ENCODE measurements around the gene PRR7. TPM values are rescaled to one million over a fixed set of nuclear protein-coding genes. Genes with fewer than 3 reads are reported as not detected.

PRR7 gene
- total RNA-seq, 2 donors from 2014 or later, result 0.90 to 1.1 TPM

DNA sequence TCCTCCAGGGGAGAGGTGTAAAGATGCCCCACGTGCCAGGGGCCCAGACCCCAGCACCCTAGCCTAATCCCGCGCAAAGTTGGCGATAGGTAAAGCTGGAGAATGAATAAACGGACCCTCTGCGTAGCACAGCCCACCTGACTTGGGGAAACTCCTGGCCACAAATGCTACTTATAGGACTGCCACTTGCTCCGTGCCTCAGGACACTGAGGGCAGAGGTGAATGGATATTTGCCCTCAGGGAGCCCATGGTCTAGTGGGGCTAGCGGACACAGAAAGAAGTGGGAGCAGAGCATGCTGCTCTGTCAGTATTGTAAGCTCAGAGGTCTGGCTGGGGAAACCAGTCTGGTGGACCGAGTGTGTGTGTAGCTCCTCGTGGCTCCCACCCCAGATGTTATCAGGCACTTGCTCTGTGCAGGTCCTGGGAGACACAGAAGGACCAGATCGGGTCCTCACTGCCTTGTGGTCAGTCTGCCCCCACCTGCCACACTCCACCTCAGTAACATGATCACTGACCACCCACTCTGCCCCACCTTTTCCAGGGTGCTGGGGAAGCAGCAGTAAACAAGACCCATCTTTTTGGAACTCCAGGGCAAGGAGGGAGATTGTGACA lies 19.3 kb upstream of the PRR7 start:
- H3K4me1 ChIP-seq, result peaks cover 0 to 39% of the 10 kb centered on the region in 2 donors

DNA sequence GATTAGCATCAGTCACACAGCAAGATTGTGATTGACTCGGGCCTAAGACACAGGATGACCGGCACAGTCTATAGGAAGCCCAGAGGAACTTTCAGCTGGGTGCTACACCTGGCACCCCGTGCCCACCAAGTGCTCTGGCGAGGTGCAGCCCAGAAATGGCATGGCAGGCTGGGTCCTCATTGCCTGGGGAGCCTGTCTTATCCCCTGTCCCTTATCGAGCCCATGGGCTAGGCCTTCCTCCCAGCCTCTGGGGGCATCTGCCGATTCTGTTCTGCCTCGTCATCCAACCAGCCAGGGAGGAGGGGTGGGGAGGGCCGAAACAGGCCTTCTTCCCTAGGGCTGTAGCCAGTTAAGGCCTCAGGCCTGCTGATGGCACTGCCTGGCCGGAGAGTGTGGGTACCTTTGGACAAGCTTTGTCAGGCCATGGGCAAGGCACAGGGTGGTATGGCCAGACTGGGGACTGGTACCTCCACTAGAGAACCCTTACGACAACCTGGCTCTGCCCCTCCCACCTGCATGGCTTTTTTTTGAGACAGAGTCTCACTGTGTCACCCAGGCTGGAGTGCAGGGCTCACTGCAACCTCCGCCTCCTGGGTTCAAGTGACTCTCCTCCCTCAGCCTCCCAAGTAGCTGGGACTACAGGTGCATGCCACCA lies 18.6 kb upstream of the PRR7 start:
- TF ChIP-seq, protein P1, sequence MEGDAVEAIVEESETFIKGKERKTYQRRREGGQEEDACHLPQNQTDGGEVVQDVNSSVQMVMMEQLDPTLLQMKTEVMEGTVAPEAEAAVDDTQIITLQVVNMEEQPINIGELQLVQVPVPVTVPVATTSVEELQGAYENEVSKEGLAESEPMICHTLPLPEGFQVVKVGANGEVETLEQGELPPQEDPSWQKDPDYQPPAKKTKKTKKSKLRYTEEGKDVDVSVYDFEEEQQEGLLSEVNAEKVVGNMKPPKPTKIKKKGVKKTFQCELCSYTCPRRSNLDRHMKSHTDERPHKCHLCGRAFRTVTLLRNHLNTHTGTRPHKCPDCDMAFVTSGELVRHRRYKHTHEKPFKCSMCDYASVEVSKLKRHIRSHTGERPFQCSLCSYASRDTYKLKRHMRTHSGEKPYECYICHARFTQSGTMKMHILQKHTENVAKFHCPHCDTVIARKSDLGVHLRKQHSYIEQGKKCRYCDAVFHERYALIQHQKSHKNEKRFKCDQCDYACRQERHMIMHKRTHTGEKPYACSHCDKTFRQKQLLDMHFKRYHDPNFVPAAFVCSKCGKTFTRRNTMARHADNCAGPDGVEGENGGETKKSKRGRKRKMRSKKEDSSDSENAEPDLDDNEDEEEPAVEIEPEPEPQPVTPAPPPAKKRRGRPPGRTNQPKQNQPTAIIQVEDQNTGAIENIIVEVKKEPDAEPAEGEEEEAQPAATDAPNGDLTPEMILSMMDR (IDR thresholded peaks at IDR 0.05), result no peak
- Histone ChIP-seq H3K9me3 (no peaks in the 10 kb centered on the region), H3K4me1 (peaks cover 0 to 39% of the 10 kb centered on the region in 2 donors), H3K4me3 (peak overlapping the region in 1 of 2 donors; percentile 88), H3K27ac (peak overlapping the region in 1 of 2 donors; percentile 88), H3K36me3 (peaks cover 12% of the 10 kb centered on the region), H3K27me3 (no peaks in the 10 kb centered on the region)
- no peak for DNase-seq (ENCODE audit: low spot score)

More for the DNA sequence above, 19.3 kb upstream of the PRR7 start:
- H3K36me3 ChIP-seq, result peaks cover 5% of the 10 kb centered on the region
- no peaks in the 10 kb centered on the region for H3K9me3 ChIP-seq
- H3K27me3 ChIP-seq, result no peaks in the 10 kb centered on the region
- no peak for DNase-seq (ENCODE audit: low spot score)
- TF ChIP-seq, protein P1 (IDR thresholded peaks at IDR 0.05), result no peak
- peak overlapping the region; percentile 86 to 88 for H3K27ac ChIP-seq
- H3K4me3 ChIP-seq, result peak overlapping the region; percentile 74 to 88

DNA sequence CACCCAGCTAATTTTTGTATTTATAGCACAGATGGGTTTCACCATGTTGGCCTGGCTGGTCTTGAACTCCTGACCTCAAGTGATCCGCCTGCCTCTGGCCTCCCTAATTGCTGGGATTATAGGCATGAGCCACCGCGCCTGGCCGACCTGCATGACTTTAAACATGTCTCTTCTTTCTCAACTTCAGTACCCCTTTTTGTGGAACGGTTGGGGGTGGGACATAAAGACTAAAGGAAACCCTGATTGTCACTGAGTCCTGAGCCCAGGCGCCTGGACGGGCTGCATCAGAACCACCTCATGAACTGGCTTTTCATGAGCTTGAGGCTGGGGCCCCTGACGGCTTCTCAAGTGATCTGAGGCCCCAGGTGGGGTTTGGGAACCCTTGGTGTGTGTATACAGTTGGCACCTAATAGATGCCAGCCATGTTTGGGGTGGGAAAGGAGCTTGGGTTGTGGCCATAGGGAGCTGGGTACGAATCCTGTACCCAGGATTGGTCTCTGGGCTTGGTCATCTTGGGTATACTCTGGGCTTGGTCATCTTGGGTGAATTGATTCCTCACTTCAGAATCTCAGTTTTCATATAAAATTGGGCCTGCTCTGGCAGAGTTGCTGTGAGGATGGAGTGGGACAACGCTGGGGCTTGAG lies 17.9 kb upstream of the PRR7 start:
- peak overlapping the region; percentile 4 to 18 for H3K27ac ChIP-seq
- TF ChIP-seq, protein P1 (IDR thresholded peaks at IDR 0.05), result no peak
- H3K4me1 ChIP-seq, result peaks cover 0 to 39% of the 10 kb centered on the region in 2 donors
- no peaks in the 10 kb centered on the region for H3K27me3 ChIP-seq
- no peaks in the 10 kb centered on the region for H3K9me3 ChIP-seq
- DNase-seq (ENCODE audit: low spot score), result no peak
- H3K36me3 ChIP-seq, result peaks cover 18% of the 10 kb centered on the region
- no peak overlapping the region for H3K4me3 ChIP-seq

DNA sequence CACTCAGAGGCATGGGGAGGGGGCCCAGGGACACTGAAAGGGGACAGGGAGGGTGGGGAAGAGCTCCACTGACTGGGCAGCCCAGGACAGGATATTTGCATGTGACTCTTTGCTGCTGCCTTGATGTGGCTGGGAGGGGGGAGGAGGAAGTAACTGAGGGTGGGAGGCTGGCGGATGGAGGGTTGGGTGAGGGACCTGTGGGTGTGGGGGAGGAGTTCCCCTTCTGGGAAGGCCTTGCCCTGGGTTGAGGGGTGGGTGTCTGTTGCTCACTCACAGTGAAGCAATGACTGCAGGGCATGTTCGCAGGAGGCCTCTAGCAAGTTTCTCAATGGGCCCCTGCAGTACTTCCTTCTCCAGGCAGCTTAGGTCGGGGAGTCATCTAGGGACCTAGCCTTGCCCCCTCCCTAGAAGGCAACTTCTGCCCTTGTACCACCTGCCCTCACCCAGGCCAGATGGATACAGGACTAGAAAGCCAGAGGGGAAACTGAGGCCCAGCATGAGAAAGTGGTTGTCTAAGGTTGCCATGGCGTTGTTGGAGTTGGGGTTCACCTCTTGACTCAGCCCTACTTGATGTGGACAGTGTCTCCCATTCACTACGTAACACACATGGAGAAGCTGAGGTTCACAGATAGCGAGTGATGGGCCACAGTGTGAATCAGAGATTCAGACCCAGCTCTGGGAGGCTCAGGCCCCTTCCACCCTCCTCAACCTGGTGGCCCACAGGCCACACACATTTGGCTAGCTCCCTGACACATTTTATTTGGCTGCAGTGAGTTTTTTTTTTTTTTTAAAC lies 17.2 kb upstream of the PRR7 start:
- Histone ChIP-seq H3K4me1 (peaks cover 0 to 39% of the 10 kb centered on the region in 2 donors), H3K9me3 (no peaks in the 10 kb centered on the region), H3K4me3 (no peak overlapping the region), H3K36me3 (peaks cover 26% of the 10 kb centered on the region), H3K27me3 (no peaks in the 10 kb centered on the region), H3K27ac (peak overlapping the region; percentile 4 to 18)
- TF ChIP-seq, protein P1 (IDR thresholded peaks at IDR 0.05), result no peak
- DNase-seq (ENCODE audit: low spot score), result no peak

DNA sequence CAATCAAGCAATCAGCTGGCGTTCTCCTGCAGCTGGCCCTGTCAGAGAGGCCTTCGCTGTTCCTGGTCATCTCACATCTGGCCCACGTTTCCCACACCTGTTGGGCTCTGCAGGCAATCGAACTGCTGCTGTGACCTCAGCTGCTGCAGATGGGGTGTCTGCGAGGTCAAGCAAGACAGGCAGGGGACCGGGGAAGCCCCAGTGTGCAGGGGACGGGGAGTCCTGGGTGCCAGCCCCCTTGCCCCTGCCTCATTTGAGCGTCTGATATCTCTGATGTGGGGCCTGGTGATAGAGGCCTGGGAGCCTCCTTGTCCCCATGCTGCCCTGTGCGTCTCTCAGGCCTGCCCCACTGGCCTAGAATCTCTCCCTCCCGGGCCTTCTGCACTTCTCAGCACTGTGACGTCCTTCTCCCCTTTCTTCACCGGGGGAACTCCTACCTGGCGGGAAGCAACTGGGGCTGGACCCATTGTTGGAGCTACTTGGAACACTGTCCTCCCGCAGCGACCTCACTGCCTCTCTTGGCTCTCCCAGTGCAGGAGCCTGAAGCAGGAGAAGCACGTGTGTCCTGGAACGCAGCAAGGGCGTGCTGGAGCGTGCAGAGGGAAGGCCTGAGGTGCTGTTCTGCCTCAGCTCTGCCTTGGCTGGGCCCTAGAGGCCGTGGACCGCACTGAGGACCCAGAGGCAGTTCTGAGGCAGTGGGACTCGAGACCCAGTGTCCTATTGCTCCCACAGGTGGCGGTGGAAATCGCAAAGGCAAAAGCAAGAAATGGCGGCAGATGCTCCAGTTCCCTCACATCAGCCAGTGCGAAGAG lies 16.3 kb upstream of the PRR7 start:
- DNase-seq (ENCODE audit: low spot score), result no peak
- H3K4me3 ChIP-seq, result no peak overlapping the region
- no peaks in the 10 kb centered on the region for H3K27me3 ChIP-seq
- TF ChIP-seq, protein P1 (IDR thresholded peaks at IDR 0.05), result no peak
- peaks cover 0 to 36% of the 10 kb centered on the region in 2 donors for H3K4me1 ChIP-seq
- no peaks in the 10 kb centered on the region for H3K9me3 ChIP-seq
- H3K36me3 ChIP-seq, result peaks cover 35% of the 10 kb centered on the region
- H3K27ac ChIP-seq, result peak overlapping the region in 1 of 2 donors; percentile 16

Measured in right atrium auricular region (tissue), 2 donors.